Astrocyte (in vitro differentiated cells and primary cell): Measurements from ENCODE around the gene GRID2. TPM values are rescaled to one million over a fixed set of nuclear protein-coding genes. Genes with fewer than 3 reads are reported as not detected.

Source experiments
- DNase-seq: peaks from one replicate; pipeline ENCODE4 v3.0.0-alpha.2; 2010; ENCODE audit warnings: low read depth
- FAIRE-seq: peaks from 2 replicates; lab custom pipeline; 2011; peaks lifted over from hg19 to GRCh38; lab: Jason Lieb, UNC
- H2AFZ ChIP-seq: 2 replicates; pipeline ENCODE4 v1.6.0; 2012; ENCODE audit warnings: low read depth, low read length, inconsistent platforms
- H3K27ac ChIP-seq: 2 replicates; pipeline ENCODE4 v1.5.1; 2011; ENCODE audit warnings: low read depth, low read length, inconsistent platforms
- H3K27me3 ChIP-seq: 2 replicates; pipeline ENCODE4 v1.6.0; 2011; ENCODE audit warnings: low read length, inconsistent platforms; ENCODE audit not compliant: insufficient read depth
- H3K36me3 ChIP-seq: 2 replicates; pipeline ENCODE4 v1.5.1; 2011; ENCODE audit warnings: low read length, inconsistent platforms; ENCODE audit not compliant: insufficient read depth
- H3K4me1 ChIP-seq: 2 replicates; pipeline ENCODE4 v1.5.1; 2011; ENCODE audit warnings: low read length, inconsistent platforms; ENCODE audit not compliant: insufficient read depth
- H3K4me2 ChIP-seq: 2 replicates; pipeline ENCODE4 v1.6.0; 2012; ENCODE audit warnings: low read length, inconsistent platforms
- H3K4me3 ChIP-seq: 2 replicates; pipeline ENCODE4 v1.5.1; 2011; ENCODE audit warnings: low read depth, mild to moderate bottlenecking, low read length, inconsistent platforms; ENCODE audit not compliant: insufficient read depth
- H3K79me2 ChIP-seq: 2 replicates; pipeline ENCODE4 v1.6.0; 2012; ENCODE audit warnings: mild to moderate bottlenecking, low read length, inconsistent platforms; ENCODE audit not compliant: insufficient read depth
- H3K9ac ChIP-seq: 2 replicates; pipeline ENCODE4 v1.6.0; 2012; ENCODE audit warnings: mild to moderate bottlenecking, low read length, inconsistent platforms
- H3K9me3 ChIP-seq: 2 replicates; pipeline ENCODE4 v1.5.1; 2012; ENCODE audit warnings: low read depth, mild to moderate bottlenecking, low read length, inconsistent platforms; ENCODE audit not compliant: insufficient read depth
- H4K20me1 ChIP-seq: 2 replicates; pipeline ENCODE4 v1.6.0; 2012; ENCODE audit warnings: low read length, inconsistent platforms; ENCODE audit not compliant: insufficient read depth
- H3K27ac Mint-ChIP-seq: one replicate; pipeline ENCODE4 v1.8.0; 2021; ENCODE audit warnings: mild to moderate bottlenecking, mixed read lengths; ENCODE audit not compliant: unreplicated experiment
- H3K27me3 Mint-ChIP-seq: one replicate; pipeline ENCODE4 v1.8.0; 2021; ENCODE audit warnings: low read depth, mixed read lengths; ENCODE audit not compliant: unreplicated experiment
- H3K36me3 Mint-ChIP-seq: one replicate; pipeline ENCODE4 v1.8.0; 2021; ENCODE audit warnings: low read depth, mixed read lengths; ENCODE audit not compliant: unreplicated experiment
- H3K4me1 Mint-ChIP-seq: one replicate; pipeline ENCODE4 v1.8.0; 2021; ENCODE audit warnings: low read depth, mixed read lengths; ENCODE audit not compliant: unreplicated experiment
- H3K4me3 Mint-ChIP-seq: one replicate; pipeline ENCODE4 v1.8.0; 2021; ENCODE audit warnings: mild to moderate bottlenecking, moderate library complexity, mixed read lengths; ENCODE audit not compliant: unreplicated experiment
- H3K9me3 Mint-ChIP-seq: one replicate; pipeline ENCODE4 v1.8.0; 2021; ENCODE audit warnings: mild to moderate bottlenecking, mixed read lengths; ENCODE audit not compliant: unreplicated experiment
- EZH2 ChIP-seq: IDR thresholded peaks from 2 replicates; pipeline ENCODE4 v1.6.1; 2012; ENCODE audit warnings: mild to moderate bottlenecking, low read length, inconsistent platforms; ENCODE audit not compliant: insufficient read depth
- total RNA-seq: library from RNA; stranded (reverse); gene quantifications from 2 replicates; pipeline ENCODE4 v1.2.1, GENCODE V29; 2021
- TF ChIP-seq, protein P1 (sequence below): IDR thresholded peaks from 2 replicates; pipeline ENCODE4 v1.5.1; 2011; ENCODE audit warnings: low read depth, mild to moderate bottlenecking, inconsistent platforms, low read length, moderate library complexity; ENCODE audit not compliant: insufficient read depth

GRID2 gene
- total RNA-seq, 1 donor from 2014 or later, result 0.14 TPM

GRCh38 chr4:92334716-92335350, 31.1 kb downstream of the GRID2 start:
- no peak overlapping the region for H2AFZ ChIP-seq
- H3K9me3 ChIP-seq, result no peaks in the 10 kb centered on the region
- no peaks in the 10 kb centered on the region for H3K36me3 ChIP-seq
- no peaks in the 10 kb centered on the region for H3K36me3 Mint-ChIP-seq
- H3K4me3 ChIP-seq, result no peak overlapping the region
- no peak overlapping the region for H3K9ac ChIP-seq
- no peaks in the 10 kb centered on the region for H3K27me3 ChIP-seq
- H3K27ac ChIP-seq, result no peak overlapping the region
- TF ChIP-seq EZH2, result no peak
- TF ChIP-seq, protein P1, sequence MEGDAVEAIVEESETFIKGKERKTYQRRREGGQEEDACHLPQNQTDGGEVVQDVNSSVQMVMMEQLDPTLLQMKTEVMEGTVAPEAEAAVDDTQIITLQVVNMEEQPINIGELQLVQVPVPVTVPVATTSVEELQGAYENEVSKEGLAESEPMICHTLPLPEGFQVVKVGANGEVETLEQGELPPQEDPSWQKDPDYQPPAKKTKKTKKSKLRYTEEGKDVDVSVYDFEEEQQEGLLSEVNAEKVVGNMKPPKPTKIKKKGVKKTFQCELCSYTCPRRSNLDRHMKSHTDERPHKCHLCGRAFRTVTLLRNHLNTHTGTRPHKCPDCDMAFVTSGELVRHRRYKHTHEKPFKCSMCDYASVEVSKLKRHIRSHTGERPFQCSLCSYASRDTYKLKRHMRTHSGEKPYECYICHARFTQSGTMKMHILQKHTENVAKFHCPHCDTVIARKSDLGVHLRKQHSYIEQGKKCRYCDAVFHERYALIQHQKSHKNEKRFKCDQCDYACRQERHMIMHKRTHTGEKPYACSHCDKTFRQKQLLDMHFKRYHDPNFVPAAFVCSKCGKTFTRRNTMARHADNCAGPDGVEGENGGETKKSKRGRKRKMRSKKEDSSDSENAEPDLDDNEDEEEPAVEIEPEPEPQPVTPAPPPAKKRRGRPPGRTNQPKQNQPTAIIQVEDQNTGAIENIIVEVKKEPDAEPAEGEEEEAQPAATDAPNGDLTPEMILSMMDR, result no peak
- no peaks in the 10 kb centered on the region for H4K20me1 ChIP-seq
- H3K4me2 ChIP-seq, result no peak overlapping the region
- FAIRE-seq, result no peak
- H3K9me3 Mint-ChIP-seq, result no peaks in the 10 kb centered on the region
- DNase-seq, result peak; percentile 67
- no peaks in the 10 kb centered on the region for H3K79me2 ChIP-seq
- no peak overlapping the region for H3K27ac Mint-ChIP-seq
- H3K27me3 Mint-ChIP-seq, result peaks cover 2% of the 10 kb centered on the region
- H3K4me3 Mint-ChIP-seq, result no peak overlapping the region
- no peaks in the 10 kb centered on the region for H3K4me1 ChIP-seq
- no peaks in the 10 kb centered on the region for H3K4me1 Mint-ChIP-seq

GRCh38 chr4:92339676-92340075, 35.9 kb downstream of the GRID2 start:
- FAIRE-seq (no peak), DNase-seq (no peak)
- no peaks in the 10 kb centered on the region for H3K4me1 ChIP-seq
- no peak overlapping the region for H3K4me2 ChIP-seq
- no peaks in the 10 kb centered on the region for H3K27me3 ChIP-seq
- no peaks in the 10 kb centered on the region for H4K20me1 ChIP-seq
- H3K27ac Mint-ChIP-seq, result no peak overlapping the region
- no peaks in the 10 kb centered on the region for H3K36me3 Mint-ChIP-seq
- H3K36me3 ChIP-seq, result no peaks in the 10 kb centered on the region
- TF ChIP-seq, protein P1, result no peak
- TF ChIP-seq EZH2, result no peak
- no peaks in the 10 kb centered on the region for H3K27me3 Mint-ChIP-seq
- peaks cover 4% of the 10 kb centered on the region for H3K4me1 Mint-ChIP-seq
- H3K9me3 ChIP-seq, result no peaks in the 10 kb centered on the region
- no peak overlapping the region for H3K9ac ChIP-seq
- no peak overlapping the region for H3K27ac ChIP-seq
- no peak overlapping the region for H2AFZ ChIP-seq
- no peak overlapping the region for H3K4me3 Mint-ChIP-seq
- no peaks in the 10 kb centered on the region for H3K9me3 Mint-ChIP-seq
- no peak overlapping the region for H3K4me3 ChIP-seq
- H3K79me2 ChIP-seq, result no peaks in the 10 kb centered on the region

GRCh38 chr4:92344216-92344615, 40.5 kb downstream of the GRID2 start:
- peaks cover 4% of the 10 kb centered on the region for H3K4me1 Mint-ChIP-seq
- Histone ChIP-seq H4K20me1 (no peaks in the 10 kb centered on the region), H3K27ac (no peak overlapping the region), H3K27me3 (no peaks in the 10 kb centered on the region), H2AFZ (no peak overlapping the region), H3K9ac (no peak overlapping the region), H3K36me3 (no peaks in the 10 kb centered on the region), H3K4me1 (no peaks in the 10 kb centered on the region), H3K4me3 (no peak overlapping the region), H3K4me2 (no peak overlapping the region), H3K9me3 (no peaks in the 10 kb centered on the region), H3K79me2 (no peaks in the 10 kb centered on the region)
- TF ChIP-seq EZH2, result no peak
- TF ChIP-seq, protein P1, result no peak
- FAIRE-seq (no peak), DNase-seq (no peak)
- H3K4me3 Mint-ChIP-seq, result no peak overlapping the region
- H3K27ac Mint-ChIP-seq, result no peak overlapping the region
- no peaks in the 10 kb centered on the region for H3K36me3 Mint-ChIP-seq
- H3K9me3 Mint-ChIP-seq, result no peaks in the 10 kb centered on the region
- no peaks in the 10 kb centered on the region for H3K27me3 Mint-ChIP-seq
